HG02763 (cell line): ENCODE data around the gene EVA1A.
"Not testable (repeated sequence)": the region's sequence is repeated elsewhere in the genome, so short reads cannot be mapped to it uniquely, and the experiment has no call there.

Experiments used
- ATAC-seq: cut with Tn5 transposase; IDR thresholded peaks from one replicate; pipeline ENCODE4 v1.9.1; 2021; ENCODE audit warnings: mild to moderate bottlenecking, moderate library complexity; ENCODE audit not compliant: unreplicated experiment

EVA1A gene

DNA sequence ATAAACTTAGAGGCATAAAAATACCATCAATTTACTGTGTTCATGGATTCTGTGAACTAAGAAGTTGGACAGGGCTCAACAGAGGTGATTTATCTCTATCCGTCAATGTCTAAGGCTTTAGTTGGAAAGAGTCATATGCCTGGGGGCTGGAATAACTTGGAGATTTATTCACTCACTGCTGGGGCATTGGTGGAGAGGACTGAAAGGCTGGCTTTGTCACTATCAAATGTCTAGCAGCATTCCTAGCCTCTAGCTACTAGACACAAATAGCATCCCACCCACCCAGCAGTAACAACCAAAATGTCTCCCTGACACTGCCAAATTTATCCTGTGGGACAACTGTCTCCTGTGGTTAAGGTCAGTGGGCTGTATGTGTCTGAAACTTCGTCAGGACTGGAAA, 71.0 kb downstream of the EVA1A start:
- no peak for ATAC-seq

DNA sequence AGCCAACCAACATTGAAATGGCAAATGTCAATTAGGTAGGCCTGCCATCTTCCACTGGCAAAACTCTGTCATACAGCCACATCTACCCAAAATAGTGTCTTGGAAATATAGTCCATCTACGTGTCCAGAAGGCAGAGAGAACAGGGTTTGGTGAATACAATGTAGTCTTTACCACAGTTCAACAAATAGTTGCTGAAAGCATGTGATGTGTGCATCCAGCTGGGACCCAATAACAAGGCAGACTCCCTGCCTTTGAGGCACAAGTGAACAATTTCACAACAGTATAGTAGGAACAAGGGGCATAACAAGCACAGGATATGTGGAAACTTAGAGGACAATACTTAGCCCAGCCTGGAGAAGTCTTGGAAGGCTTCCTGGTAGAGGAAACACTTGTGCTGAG, 72.6 kb downstream of the EVA1A start:
- ATAC-seq, result no peak

DNA sequence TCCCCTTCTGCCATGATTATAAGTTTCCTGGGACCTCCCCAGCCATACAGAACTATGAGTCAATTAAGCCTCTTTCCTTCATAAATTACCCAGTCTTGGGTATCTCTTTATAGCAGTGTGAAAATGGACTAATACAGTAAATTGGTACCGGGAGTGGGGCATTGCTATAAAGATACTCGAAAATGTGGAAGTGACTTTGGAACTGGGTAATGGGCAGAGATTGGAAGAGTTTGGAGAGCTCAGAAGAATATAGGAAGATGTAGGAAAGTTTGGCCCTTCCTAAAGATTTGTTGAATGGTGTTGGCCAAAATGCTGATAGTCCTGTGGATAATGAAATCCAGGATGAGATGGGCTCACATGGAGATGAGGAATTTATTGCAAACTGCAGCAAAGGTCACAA, 74.0 kb downstream of the EVA1A start:
- ATAC-seq, result not testable (repeated sequence)

DNA sequence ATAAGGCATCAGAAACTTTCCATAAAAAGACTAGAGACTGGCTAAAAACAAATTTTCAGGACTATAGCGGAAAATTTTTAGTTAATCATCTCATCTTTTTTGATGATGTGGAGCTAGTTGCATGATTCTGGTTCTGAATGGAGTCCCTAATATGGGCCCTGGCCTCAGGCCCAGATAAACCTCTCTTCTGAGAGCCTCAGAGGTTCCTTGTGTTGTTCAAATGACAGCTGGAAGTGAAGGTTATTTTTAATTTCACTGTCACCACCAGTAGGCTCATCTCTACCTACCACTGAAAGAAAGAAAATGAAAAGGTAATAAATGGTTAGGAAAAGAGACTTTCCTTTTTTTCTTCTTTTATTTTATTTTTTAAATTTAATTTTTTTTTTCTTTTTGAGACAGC, 75.9 kb downstream of the EVA1A start:
- ATAC-seq, result no peak

DNA sequence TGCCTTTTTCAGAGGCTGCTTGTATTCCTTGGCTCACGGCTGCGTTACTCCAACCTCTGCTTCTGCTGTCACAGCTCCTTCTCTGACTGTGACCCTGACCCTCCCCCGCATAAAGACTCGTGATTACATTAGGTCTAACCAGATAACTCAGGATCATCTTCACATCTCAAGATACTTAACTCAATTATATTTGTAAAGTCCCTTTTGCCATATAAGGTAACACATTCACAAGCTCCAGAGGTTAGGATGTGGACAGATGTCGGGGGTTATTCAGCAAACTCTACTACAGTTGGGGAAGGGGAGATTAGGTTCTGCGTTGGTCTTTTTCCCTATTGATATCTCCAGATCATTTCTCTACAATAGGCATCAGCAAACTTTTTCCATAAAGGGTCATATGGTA, 76.9 kb downstream of the EVA1A start:
- no peak for ATAC-seq

DNA sequence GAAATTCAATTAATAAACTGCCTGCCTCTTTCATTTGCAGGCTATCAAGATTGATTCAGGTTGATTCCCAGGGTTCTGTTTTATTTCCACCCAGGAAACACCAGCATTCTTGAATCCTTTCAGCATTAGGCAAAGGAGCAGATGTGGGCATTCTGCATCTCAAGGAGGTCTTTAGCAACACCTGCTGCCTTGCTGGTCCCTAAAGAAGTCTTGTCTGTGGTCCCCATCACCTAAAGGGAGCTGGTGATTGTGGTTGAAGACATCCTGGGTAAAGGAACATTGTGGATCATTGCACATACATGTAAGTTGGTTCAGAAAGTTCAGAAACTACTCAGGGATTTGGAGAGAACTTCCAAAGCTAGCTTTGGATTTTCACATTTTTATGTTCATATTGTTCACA, 78.3 kb downstream of the EVA1A start:
- no peak for ATAC-seq

DNA sequence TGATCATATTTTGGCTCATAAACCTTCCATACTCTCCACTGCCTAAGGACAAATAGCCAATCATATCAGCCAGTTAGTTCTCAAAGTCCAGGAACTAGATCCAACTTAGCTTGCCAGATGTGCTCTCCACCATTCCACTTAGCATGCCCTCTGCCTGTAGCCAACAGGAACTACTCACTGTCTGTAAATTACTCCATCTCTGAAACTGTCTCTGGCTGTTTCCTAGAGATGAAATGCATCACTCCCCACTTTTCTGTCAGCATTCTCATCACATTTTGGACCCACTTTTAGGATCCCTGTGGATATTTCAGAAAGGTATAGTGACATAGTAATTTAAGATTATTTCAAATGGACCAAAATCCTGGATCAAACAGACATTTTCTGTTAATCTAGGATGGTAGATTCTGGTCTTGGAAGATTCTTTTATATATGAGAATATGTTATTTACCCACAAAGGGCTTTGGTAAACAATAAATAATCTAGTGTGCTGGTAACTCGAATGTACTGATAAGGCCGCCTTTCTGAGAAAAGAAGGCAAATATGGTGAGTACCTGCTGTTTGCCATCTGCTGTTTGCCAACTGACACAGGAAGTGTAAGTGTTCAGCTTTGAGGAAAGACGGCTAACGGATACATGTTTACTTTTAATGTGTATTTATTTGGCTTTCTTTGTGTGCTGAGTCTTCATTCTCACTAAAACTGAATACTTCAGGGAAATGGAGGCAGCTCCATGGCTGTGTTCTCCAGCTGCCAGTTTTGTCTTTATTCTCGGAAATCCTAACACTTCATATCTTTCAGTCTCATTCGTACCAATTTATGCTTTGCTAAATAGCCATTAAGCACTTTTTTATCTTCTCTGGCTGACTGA, 79.5 kb downstream of the EVA1A start:
- no peak for ATAC-seq

DNA sequence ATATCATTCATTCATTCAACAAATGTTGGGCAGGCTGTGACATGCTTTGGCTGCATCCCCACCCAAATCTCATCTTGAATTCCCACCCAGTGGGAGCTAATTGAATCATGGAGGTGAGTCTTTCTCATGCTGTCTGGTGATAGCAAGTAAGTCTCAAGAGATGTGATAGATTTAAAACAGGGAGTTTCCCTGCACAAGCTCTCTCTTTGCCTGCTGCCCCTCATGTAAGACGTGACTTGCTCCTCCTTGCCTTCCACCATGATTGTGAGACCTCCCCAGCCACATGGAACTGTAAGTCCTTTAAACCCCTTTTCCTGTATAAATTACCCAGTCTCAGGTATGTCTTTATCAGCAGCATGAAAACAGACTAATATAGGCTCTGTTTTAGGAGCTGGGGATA, 83.0 kb downstream of the EVA1A start:
- not testable (repeated sequence) for ATAC-seq

DNA sequence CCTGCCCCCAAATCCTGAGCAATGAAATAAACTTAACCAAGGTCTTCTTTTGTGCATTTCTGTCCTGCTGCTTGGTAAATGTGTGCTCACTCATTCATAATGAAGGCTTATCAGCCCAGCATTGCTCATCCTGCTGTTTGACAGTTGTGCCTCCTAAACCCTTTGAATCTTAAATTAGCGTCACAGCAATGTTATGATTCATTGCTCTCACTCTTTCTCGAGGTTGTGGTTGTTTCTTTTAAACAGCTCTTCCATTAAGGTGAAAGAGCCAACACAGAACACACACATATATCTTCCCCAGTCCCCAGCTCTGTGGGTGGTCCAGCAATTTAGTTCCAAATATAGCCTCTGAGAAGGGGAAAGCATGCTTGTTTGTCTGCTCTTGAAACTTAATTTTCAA, 84.0 kb downstream of the EVA1A start:
- no peak for ATAC-seq

DNA sequence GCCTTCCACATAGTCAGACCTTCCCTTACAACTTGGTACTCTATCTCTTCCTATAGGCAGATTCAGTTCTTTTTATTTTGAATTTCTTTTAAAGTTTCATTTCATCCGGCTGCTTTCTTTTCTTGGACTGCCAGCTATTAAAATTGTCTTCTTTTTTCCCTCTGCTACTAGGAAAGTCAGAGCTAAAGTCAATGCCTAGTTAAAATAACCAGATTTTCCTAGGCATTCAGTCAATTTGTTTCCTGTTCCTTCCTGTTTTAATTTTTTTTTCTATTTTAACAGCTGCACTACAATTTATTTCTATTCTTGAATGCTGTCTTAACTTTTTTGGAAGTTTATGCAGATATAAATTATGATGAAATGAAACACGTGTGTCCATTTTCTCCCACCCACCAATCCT, 84.8 kb downstream of the EVA1A start:
- no peak for ATAC-seq

DNA sequence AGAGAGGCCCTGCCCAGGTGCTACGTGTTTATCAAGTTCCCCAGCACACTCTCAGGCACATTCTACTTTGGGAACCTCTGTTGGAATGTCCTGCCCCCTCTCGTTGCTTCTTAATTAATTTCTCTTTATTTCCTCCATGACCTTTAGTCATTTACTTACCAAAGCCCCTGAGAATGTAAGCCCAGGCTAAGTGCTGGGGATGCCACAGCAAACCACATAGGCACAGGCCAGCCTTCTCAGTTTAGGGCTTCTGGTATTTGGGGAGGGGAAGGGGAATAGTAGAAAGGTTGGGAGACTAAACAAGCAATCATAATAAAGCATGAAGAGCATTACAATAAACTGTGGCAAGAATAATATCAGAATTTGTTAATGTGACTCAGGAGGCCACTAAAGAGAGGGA, 85.7 kb downstream of the EVA1A start:
- ATAC-seq, result no peak

DNA sequence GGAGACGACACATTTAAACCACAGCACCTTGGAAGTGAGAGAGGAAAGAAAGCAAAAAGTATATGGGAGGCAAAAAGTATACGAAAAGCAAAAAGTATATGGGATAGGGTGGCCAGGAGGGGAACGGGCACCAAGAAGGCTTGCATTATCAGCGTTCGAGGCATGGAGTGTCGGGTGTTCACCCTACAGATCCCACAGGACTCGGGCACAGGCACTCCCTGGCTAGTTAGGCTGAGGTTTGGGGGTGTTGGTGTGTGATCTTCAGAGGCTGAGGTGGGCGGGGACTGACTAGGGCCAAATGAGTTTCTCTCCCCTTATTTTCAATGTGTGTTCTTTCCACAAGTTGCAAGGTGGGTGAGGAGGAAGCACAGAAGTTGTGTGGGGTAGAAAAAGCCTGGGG, 86.6 kb downstream of the EVA1A start:
- no peak for ATAC-seq

DNA sequence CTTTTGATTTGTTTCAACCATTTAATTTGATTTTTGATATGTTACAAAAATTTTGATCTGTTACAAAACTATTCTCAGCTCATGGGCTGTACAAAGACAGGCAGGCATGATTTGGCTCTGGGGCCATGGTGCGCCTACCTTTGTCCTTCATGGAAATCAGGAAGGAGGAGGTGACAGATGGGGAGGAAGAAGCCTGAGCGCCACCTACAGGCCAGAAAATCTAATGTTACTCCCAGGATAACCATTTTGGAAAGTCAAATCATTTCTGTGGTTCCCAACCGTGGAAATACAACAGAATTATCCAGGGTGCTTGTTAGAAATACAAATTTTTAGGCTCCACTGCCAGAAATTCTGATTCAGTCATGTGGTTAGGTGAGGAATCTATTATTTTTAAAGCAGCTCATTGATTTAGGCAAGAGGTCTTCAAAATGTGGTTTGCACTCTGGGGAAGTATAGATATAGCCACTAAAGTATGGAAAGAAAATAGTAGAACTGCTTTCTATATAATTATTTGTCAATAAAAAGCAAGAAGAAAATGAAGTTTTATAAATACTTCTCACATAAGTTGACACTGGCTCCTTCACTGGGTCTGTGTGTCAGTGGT, 93.9 kb downstream of the EVA1A start:
- peak; percentile 45 for ATAC-seq

DNA sequence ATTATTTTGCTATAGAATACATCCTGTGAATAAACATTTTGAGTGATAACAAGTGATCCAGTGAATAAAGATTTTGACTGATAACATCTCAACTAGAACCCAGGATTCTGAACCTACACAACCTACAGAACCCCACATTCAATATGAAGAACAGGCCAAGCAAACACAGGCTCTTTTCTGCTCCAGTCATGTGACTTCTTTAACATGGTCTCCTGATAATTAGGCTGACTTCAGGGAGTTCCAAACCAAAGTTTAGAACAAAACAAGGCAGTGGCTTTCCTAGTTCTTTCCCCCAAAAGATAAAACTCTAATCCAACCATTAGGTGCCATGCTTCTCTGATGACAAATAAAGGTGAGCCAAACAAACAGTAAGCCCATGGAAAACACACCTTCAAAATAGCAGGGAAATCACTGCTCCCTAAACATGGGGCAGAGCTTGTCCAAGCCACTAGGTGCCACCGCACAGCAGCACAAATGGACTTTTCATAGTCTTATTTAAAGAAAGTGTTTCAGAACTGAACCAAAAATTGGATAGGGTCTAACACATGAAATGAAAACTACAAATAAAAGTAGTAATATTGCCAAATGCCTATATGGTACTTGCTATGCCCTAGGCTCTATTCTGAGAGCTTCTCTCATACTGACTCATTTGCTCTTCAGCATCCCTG, 95.3 kb downstream of the EVA1A start:
- ATAC-seq, result no peak

DNA sequence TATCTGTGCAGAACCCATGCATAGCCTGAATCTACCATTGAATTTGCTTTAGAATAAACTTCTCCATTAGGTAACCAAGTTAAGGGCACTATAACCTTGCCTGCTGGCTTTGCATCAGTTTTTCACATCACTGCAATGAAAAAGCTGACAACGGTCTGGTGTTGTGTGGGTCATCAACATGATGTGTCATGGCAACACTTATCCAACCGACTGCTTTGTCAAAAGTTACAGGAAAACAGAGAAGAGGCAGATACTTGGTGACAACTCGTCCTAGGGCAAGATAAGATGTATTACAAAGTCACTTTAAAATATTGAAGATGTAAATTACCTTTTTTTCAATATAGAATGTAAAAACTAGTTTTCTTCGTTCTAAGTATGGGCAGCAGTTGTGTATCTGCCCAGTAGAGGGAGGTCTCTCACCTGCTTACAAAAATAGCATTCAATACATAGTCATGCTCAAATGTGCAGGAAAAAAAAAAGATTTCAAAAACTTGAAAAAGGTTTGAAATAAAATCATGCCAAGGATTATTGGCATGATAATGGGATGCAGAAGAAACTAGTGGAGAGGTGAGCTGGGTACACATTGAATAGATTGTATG, 96.3 kb downstream of the EVA1A start:
- no peak for ATAC-seq

DNA sequence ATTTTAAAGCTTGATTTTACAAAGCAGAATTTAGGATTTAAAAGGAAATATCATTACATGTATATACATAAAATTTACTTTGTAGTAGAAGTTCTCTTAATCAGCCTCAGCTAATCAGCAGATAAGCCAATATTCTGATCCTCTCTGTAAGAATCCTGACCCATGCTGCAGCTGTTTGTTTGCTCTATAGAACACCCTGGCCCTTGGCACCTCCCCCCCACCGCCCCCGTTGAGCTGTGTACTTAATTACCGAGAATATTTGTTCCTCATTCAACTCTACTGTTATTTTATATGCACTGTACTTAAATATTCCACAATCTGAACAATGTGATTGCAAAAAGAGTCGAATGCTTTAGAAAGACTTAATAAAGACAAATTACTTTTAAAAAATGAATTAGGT, 98.0 kb downstream of the EVA1A start:
- ATAC-seq, result no peak

DNA sequence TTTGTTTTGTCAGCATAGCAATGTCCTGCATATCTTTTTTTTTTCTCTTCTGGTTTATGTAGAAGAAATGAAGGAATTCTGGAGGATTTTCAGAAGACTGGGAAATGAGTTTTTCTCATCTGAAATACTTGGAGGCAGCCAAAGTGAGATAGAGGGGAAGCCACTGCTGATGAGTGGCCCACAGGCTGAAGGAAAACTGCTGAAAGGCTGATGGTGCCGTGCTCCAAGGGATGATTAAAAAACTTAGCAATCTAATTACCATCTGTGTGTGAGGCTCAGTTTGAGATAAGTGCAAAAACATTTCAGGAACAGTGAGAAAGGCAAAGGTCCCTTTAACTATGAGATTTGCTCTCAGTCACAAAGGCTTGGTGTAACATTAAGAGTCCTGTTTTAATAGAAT, 98.5 kb downstream of the EVA1A start:
- ATAC-seq, result no peak

DNA sequence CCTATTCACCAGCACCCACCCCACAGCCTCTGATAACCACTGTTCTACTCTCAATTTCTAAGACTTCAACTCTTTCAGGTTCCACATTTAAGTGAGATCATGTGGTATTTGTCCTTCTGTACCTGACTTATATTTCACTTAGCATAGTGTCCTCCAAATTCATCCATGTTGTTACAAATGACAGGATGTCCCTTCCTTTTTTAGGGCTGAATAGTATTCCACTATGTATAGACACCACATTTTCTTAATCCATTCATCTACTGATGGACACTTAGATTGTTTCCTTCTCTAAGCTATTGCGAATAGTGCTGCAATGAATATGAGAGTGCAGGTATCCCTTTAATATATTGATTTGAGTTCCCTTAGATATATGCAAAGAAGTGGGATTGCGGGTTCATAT, 100.1 kb downstream of the EVA1A start:
- ATAC-seq, result no peak

DNA sequence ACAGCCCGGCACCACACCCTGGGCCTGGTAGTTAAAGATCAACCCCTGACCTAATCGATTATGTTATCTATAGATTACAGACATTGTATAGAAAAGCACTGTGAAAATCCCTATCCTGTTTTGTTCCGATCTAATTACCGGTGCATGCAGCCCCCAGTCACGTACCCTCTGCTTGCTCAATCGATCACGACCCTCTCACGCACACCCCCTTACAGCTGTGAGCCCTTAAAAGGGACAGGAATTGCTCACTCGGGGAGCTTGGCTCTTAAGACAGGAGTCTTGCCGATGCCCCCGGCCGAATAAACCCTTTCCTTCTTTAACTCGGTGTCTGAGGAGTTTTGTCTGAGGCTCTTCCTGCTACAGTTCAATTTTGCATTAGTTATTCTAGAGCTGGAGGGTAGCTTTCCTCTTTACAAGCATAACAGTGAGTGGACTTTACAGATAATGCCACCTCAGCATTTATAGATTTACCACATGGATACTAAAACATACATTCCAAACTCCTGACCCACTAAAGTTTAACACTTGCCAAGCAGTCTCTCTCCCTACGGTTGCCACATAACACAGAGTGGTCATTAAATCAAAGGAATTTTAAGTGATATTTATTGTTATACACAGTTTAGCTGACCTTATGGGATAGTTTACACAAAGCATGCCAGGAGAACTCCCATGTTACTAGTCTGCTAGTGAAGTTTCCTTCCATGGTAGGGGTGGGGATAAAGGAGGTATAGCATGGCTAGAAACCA, 101.0 kb downstream of the EVA1A start:
- ATAC-seq, result no peak

DNA sequence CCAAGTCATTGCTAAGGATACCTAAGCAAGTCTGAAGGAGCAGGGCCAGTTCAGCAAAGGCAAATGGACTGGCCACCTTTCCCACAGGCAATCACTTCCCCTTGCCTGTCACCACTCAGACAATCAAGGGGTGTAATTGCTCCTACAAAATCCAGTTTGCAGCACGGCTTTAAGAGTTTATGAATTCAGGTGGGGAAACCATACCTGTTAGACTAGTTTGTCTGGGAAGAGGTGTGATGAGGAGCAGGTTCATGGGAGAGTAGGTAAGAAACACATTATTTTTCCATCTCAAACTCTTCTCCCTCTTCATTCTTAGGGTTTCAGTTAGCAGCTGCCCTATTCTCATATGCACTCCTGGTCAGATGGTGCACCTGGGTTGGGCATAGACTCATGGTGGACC, 102.5 kb downstream of the EVA1A start:
- no peak for ATAC-seq

DNA sequence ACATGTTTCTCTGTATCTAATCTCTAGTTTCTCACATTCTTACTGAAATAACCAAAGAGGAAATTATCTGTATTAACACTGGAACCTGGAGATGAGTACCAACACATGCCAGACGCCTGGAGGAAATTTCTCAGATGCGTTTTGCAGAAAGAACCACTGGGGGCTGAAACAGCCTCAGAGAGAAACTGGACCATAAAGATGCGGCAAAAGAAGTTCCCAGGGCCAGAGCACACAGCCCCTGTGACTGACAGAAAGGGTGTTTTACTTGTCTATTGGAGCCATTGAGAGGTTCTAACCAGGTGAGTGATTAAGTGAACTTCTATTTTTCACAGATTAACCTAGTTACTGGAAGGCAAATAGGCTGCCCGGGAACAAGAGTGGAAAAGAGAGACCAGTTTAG, 103.9 kb downstream of the EVA1A start:
- ATAC-seq, result no peak
